GM12878 (cell line): ENCODE measurements around the gene PNPLA3. TPM values are rescaled to one million over a fixed set of nuclear protein-coding genes. Genes with fewer than 3 reads are reported as not detected.

Experiments used
- ATAC-seq: fragments of 200-7000 bp; cut with Tn5 transposase; 3 replicates; pipeline ENCODE4 v1.9.1; 2020; ENCODE audit warnings: mild to moderate bottlenecking, moderate library complexity
- BruUV-seq: library from RNA; stranded (reverse); fragments of 400-500 nt; replicated peaks from 2 replicates; lab custom pipeline; 2021; lab: Mats Ljungman, UMichigan
- CTCF ChIA-PET: fragments of 300-600 bp; sonication (Branson Sonifier 250); formaldehyde crosslinking; extraction: SDS; loops from one replicate; lab custom pipeline; 2021; ENCODE audit warnings: inconsistent platforms; lab: Yijun Ruan, JAX
- POLR2A ChIA-PET: fragments of 350-600 bp; formaldehyde crosslinking; extraction: SDS; loops from one replicate; lab custom pipeline; 2021; ENCODE audit warnings: inconsistent platforms; lab: Charles Lee
- RAD21 ChIA-PET: fragments of 300-600 bp; sonication (Branson Sonifier 250); formaldehyde crosslinking; loops from one replicate; lab custom pipeline; 2023; ENCODE audit warnings: antibody characterized with exemption; ENCODE audit not compliant: unreplicated experiment; lab: Charles Lee
- SMC1A ChIA-PET: fragments of 300-600 bp; sonication (Branson Sonifier 250); formaldehyde crosslinking; loops from one replicate; lab custom pipeline; 2023; ENCODE audit not compliant: unreplicated experiment, uncharacterized antibody; lab: Charles Lee
- DNase-seq: peaks from one replicate; pipeline ENCODE4 v3.0.0-alpha.2; 2011; ENCODE audit warnings: low read depth, low spot score
- FAIRE-seq: peaks from 3 replicates; lab custom pipeline; 2011; peaks lifted over from hg19 to GRCh38; lab: Jason Lieb, UNC
- H2AFZ ChIP-seq: 2 replicates; pipeline ENCODE4 v1.6.0; 2011; ENCODE audit warnings: low read depth, low read length, control low read depth; ENCODE audit not compliant: control insufficient read depth
- H3K27ac ChIP-seq: 2 replicates; pipeline ENCODE4 v1.5.1; 2011; ENCODE audit warnings: control low read depth; ENCODE audit not compliant: control insufficient read depth, insufficient read depth
- H3K27me3 ChIP-seq, 2 experiments: replicated peaks in 1 of 2; 2 replicates each; pipeline versions ENCODE4 v1.6.0 to v1.6.1; 2011; ENCODE audit warnings: low read length in 1 of 2; ENCODE audit not compliant: control insufficient read depth in 2 of 2, insufficient read depth in 2 of 2
- H3K36me3 ChIP-seq, 2 experiments: 2 replicates each; pipeline ENCODE4 v1.5.1; 2011; ENCODE audit warnings: low read length in 1 of 2; ENCODE audit not compliant: control insufficient read depth in 2 of 2, insufficient read depth in 2 of 2
- H3K4me1 ChIP-seq: 2 replicates; pipeline ENCODE4 v1.6.1; 2011; ENCODE audit warnings: mild to moderate bottlenecking, low read length, moderate library complexity, mixed read lengths; ENCODE audit not compliant: control insufficient read depth, insufficient read depth
- H3K4me2 ChIP-seq: 2 replicates; pipeline ENCODE4 v1.6.0; 2011; ENCODE audit warnings: control low read depth; ENCODE audit not compliant: control insufficient read depth, insufficient read depth
- H3K4me3 ChIP-seq: fragments of 200-600 bp; sonication (generic); 2 replicates; pipeline ENCODE4 v1.5.1; 2016
- H3K79me2 ChIP-seq: 2 replicates; pipeline ENCODE4 v1.6.0; 2011; ENCODE audit warnings: low read length; ENCODE audit not compliant: control insufficient read depth, insufficient read depth
- H3K9ac ChIP-seq: 2 replicates; pipeline ENCODE4 v1.8.0; 2011; ENCODE audit warnings: low read length, control low read depth, mixed read lengths; ENCODE audit not compliant: control insufficient read depth, insufficient read depth
- H3K9me3 ChIP-seq: replicated peaks from 3 replicates; pipeline ENCODE4 v1.5.1; 2011; ENCODE audit warnings: mild to moderate bottlenecking, low read length; ENCODE audit not compliant: control insufficient read depth, insufficient read depth
- H4K20me1 ChIP-seq: 2 replicates; pipeline ENCODE4 v1.6.0; 2011; ENCODE audit not compliant: control insufficient read depth, insufficient read depth
- EED ChIP-seq: sonication (generic); IDR thresholded peaks from 2 replicates; pipeline ENCODE4 v1.6.1; 2016; ENCODE audit warnings: antibody characterized with exemption, low read depth
- FOXK2 ChIP-seq: fragments of 450-650 bp; IDR thresholded peaks from 2 replicates; pipeline ENCODE4 v1.6.1; 2017; ENCODE audit warnings: mild to moderate bottlenecking, moderate library complexity
- HDAC6 ChIP-seq: fragments of 200-600 bp; sonication (generic); IDR thresholded peaks from one replicate; pipeline ENCODE4 v1.8.0; 2017; ENCODE audit warnings: antibody characterized with exemption; ENCODE audit not compliant: unreplicated experiment
- NR2C2 ChIP-seq: IDR thresholded peaks from 2 replicates; pipeline ENCODE4 v1.6.1; 2011; ENCODE audit warnings: borderline replicate concordance, low read depth; ENCODE audit not compliant: control insufficient read depth, insufficient read length
- POLR2AphosphoS5 ChIP-seq: IDR thresholded peaks from 2 replicates; pipeline ENCODE4 v1.6.1; 2011; ENCODE audit warnings: mild to moderate bottlenecking, low read length, inconsistent platforms
- RB1 ChIP-seq: fragments of 450-650 bp; formaldehyde crosslinking; IDR thresholded peaks from 2 replicates; pipeline ENCODE4 v1.6.1; 2017; ENCODE audit warnings: mild to moderate bottlenecking, borderline replicate concordance
- RFX5 ChIP-seq: IDR thresholded peaks from 2 replicates; pipeline ENCODE4 v1.6.1; 2011; ENCODE audit warnings: low read depth, low read length, improper control_type of control experiment
- SIX5 ChIP-seq: IDR thresholded peaks from 2 replicates; pipeline ENCODE4 v1.6.1; 2011; ENCODE audit warnings: mild to moderate bottlenecking, low read depth, low read length, moderate library complexity; ENCODE audit not compliant: severe bottlenecking
- SMAD1 ChIP-seq: fragments of 450-650 bp; IDR thresholded peaks from 2 replicates; pipeline ENCODE4 v1.6.1; 2018; ENCODE audit warnings: mild to moderate bottlenecking, low read depth; ENCODE audit not compliant: partially characterized antibody
- STAT3 ChIP-seq: IDR thresholded peaks from 2 replicates; pipeline ENCODE4 v1.6.1; 2011; ENCODE audit warnings: low read depth, low read length, improper control_type of control experiment
- ZNF622 ChIP-seq: fragments of 450-650 bp; IDR thresholded peaks from 2 replicates; pipeline ENCODE4 v1.6.1; 2017; ENCODE audit warnings: mild to moderate bottlenecking, inconsistent platforms
- WGBS: methylation state at CpG from one replicate; pipeline ENCODE4 v1.1.6; 2016; ENCODE audit warnings: low lambda C conversion rate; ENCODE audit not compliant: insufficient replicate concordance, insufficient coverage; ENCODE audit errors: missing lambda C conversion rate; 5-methylcytosine and 5-hydroxymethylcytosine counted together
- in situ Hi-C: fragments of 300-500 bp; cut with MboI; formaldehyde crosslinking; loops from 9 replicates; pipeline ENCODE4 v1.14.3; 2018; ENCODE audit warnings: mixed read lengths
- intact Hi-C: fragments of 100-400 bp; cut with micrococcal nuclease; formaldehyde crosslinking; loops from one replicate; pipeline ENCODE4 v1.14.2; 2022; ENCODE audit not compliant: unreplicated experiment
- polyA plus RNA-seq, 11 experiments: library from polyadenylated mRNA; depleted of rRNA in 4 of 11; unstranded in 6 of 11; stranded (reverse) in 5 of 11; fragments of >200 nt; fragmentation: Nextera tagmentation in 4 of 11; fragmentation: Illumina TruSeq in 1 of 11; extraction: Ambion mirVana in 4 of 11; extraction: Trizol in 1 of 11; gene quantifications; 1 replicate in 1 of 11; 2 replicates in 10 of 11; pipeline versions ENCODE4 v1.2.1 to v1.2.3, GENCODE V29; 2011 to 2016; ENCODE audit warnings: inconsistent platforms in 2 of 11, missing spikeins in 2 of 11, low read depth in 1 of 11
- total RNA-seq, 4 experiments: library from RNA; depleted of rRNA in 3 of 4; stranded (reverse); fragments of >200 nt in 3 of 4; fragmentation: Illumina TruSeq in 1 of 4; extraction: Trizol in 1 of 4; gene quantifications; 2 replicates each; pipeline versions ENCODE4 v1.2.1 to v1.2.3, GENCODE V29; 2013 to 2021
- TF ChIP-seq, protein P1 (sequence below): IDR thresholded peaks from 2 replicates; pipeline ENCODE4 v1.6.1; 2011; ENCODE audit warnings: borderline replicate concordance, low read depth, mild to moderate bottlenecking, moderate library complexity, low read length; ENCODE audit not compliant: insufficient read depth, poor library complexity, severe bottlenecking
- TF ChIP-seq, protein P2 (sequence below): IDR thresholded peaks from 2 replicates; pipeline ENCODE4 v1.6.1; 2012; ENCODE audit warnings: low read depth, low read length, improper control_type of control experiment
- TF ChIP-seq, protein P3 (sequence below): fragments of 450-650 bp; IDR thresholded peaks from 2 replicates; pipeline ENCODE4 v1.6.1; 2014; ENCODE audit warnings: mild to moderate bottlenecking
- TF ChIP-seq, protein P4 (sequence below): IDR thresholded peaks from 2 replicates; pipeline ENCODE4 v1.6.1; 2012; ENCODE audit warnings: low read length, inconsistent platforms
- TF ChIP-seq, protein P5 (sequence below): fragments of 450-650 bp; formaldehyde crosslinking; IDR thresholded peaks from 2 replicates; pipeline ENCODE4 v1.4.0; 2020; ENCODE audit warnings: mild to moderate bottlenecking, moderate library complexity

PNPLA3 gene
- total and polyA plus RNA-seq, 10 of the 15 experiments (the other 5 are each of a cell fraction or from before 2014, with no cell fraction given): 0.05 to 0.08 TPM; not detected in 8

DNA sequence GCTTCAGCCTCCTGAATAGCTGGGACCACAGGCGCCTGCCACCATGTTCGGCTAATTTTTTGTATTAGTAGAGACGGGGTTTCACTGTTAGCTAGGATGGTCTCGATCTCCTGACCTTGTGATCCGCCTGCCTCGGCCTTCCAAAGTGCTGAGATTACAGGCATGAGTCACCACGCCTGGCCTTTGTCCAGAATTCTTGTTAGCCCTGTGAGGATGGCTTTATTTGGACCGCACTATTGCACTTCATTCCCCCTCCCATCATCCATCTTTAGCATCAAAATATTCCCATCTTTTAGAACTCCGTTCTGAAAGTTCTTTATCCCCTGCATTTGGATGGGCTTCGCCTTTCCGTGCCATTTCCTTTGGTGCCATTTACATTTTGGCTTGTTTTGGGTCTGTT, 34.3 kb downstream of the PNPLA3 start:
- Histone ChIP-seq H4K20me1 (no peaks in the 10 kb centered on the region), H3K4me2 (no peak overlapping the region), H3K9me3 (no peaks in the 10 kb centered on the region), H3K9ac (no peak overlapping the region), H3K4me1 (peaks cover 3% of the 10 kb centered on the region), H3K36me3 (peaks cover 0 to under 1% of the 10 kb centered on the region in 2 experiments; a peak in 1 of 4 replicates), H3K27ac (no peak overlapping the region), H3K27me3 (no peaks in the 10 kb centered on the region), H3K79me2 (peaks cover 34% of the 10 kb centered on the region), H2AFZ (no peak overlapping the region), H3K4me3 (no peak overlapping the region)
- no TSS peak for BruUV-seq
- no peak for ATAC-seq
- WGBS: over 99% methylated on average over 11 of the region's 11 CpGs
- POLR2A ChIA-PET: no interaction called here
- DNase-seq: no peak
- in situ Hi-C loops (no loop called here), intact Hi-C loops (no loop called here)
- FAIRE-seq: no peak
- no peak for TF ChIP-seq RB1
- TF ChIP-seq STAT3: no peak
- no peak for TF ChIP-seq HDAC6
- no peak for TF ChIP-seq FOXK2
- TF ChIP-seq, protein P1, sequence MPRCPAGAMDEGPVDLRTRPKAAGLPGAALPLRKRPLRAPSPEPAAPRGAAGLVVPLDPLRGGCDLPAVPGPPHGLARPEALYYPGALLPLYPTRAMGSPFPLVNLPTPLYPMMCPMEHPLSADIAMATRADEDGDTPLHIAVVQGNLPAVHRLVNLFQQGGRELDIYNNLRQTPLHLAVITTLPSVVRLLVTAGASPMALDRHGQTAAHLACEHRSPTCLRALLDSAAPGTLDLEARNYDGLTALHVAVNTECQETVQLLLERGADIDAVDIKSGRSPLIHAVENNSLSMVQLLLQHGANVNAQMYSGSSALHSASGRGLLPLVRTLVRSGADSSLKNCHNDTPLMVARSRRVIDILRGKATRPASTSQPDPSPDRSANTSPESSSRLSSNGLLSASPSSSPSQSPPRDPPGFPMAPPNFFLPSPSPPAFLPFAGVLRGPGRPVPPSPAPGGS: no peak
- TF ChIP-seq, protein P2, sequence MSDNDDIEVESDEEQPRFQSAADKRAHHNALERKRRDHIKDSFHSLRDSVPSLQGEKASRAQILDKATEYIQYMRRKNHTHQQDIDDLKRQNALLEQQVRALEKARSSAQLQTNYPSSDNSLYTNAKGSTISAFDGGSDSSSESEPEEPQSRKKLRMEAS: no peak
- no peak for TF ChIP-seq NR2C2
- TF ChIP-seq POLR2AphosphoS5: no peak
- no peak for TF ChIP-seq SMAD1
- TF ChIP-seq SIX5: no peak
- TF ChIP-seq, protein P3, sequence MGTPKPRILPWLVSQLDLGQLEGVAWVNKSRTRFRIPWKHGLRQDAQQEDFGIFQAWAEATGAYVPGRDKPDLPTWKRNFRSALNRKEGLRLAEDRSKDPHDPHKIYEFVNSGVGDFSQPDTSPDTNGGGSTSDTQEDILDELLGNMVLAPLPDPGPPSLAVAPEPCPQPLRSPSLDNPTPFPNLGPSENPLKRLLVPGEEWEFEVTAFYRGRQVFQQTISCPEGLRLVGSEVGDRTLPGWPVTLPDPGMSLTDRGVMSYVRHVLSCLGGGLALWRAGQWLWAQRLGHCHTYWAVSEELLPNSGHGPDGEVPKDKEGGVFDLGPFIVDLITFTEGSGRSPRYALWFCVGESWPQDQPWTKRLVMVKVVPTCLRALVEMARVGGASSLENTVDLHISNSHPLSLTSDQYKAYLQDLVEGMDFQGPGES: no peak
- TF ChIP-seq, protein P4, sequence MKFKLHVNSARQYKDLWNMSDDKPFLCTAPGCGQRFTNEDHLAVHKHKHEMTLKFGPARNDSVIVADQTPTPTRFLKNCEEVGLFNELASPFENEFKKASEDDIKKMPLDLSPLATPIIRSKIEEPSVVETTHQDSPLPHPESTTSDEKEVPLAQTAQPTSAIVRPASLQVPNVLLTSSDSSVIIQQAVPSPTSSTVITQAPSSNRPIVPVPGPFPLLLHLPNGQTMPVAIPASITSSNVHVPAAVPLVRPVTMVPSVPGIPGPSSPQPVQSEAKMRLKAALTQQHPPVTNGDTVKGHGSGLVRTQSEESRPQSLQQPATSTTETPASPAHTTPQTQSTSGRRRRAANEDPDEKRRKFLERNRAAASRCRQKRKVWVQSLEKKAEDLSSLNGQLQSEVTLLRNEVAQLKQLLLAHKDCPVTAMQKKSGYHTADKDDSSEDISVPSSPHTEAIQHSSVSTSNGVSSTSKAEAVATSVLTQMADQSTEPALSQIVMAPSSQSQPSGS: no peak
- TF ChIP-seq EED: no peak
- TF ChIP-seq ZNF622: no peak
- TF ChIP-seq RFX5: no peak
- TF ChIP-seq, protein P5, sequence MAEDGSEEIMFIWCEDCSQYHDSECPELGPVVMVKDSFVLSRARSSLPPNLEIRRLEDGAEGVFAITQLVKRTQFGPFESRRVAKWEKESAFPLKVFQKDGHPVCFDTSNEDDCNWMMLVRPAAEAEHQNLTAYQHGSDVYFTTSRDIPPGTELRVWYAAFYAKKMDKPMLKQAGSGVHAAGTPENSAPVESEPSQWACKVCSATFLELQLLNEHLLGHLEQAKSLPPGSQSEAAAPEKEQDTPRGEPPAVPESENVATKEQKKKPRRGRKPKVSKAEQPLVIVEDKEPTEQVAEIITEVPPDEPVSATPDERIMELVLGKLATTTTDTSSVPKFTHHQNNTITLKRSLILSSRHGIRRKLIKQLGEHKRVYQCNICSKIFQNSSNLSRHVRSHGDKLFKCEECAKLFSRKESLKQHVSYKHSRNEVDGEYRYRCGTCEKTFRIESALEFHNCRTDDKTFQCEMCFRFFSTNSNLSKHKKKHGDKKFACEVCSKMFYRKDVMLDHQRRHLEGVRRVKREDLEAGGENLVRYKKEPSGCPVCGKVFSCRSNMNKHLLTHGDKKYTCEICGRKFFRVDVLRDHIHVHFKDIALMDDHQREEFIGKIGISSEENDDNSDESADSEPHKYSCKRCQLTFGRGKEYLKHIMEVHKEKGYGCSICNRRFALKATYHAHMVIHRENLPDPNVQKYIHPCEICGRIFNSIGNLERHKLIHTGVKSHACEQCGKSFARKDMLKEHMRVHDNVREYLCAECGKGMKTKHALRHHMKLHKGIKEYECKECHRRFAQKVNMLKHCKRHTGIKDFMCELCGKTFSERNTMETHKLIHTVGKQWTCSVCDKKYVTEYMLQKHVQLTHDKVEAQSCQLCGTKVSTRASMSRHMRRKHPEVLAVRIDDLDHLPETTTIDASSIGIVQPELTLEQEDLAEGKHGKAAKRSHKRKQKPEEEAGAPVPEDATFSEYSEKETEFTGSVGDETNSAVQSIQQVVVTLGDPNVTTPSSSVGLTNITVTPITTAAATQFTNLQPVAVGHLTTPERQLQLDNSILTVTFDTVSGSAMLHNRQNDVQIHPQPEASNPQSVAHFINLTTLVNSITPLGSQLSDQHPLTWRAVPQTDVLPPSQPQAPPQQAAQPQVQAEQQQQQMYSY: no peak
- RAD21 ChIA-PET: no interaction called here
- CTCF ChIA-PET: interaction anchor here (3.4 kb wide), 1 partner anchor 11 kb away, joined by 11 read pairs; no protein-coding TSS in a partner anchor
- SMC1A ChIA-PET: no interaction called here
